Measurements from ENCODE around the gene FBXL2. TPM values are rescaled to one million over a fixed set of nuclear protein-coding genes. Genes with fewer than 3 reads are reported as not detected.

The FBXL2 gene
- total and polyA plus RNA-seq, 2 of the 4 experiments (the other 2 are of a cell fraction), result 15.8 to 21.0 TPM

DNA sequence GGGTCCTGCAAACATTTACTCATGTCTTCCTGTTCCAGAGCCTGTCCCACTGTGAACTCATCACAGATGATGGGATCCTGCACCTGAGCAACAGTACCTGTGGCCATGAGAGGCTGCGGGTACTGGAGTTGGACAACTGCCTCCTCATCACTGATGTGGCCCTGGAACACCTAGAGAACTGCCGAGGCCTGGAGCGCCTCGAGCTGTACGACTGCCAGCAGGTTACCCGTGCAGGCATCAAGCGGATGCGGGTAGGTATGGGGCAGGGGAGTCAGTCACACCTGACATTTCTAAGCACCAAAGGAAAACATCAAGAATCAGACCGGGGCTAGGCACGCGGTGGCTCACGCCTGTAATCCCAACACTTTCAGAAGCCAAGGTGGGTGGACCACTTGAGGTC is 106.7 kb downstream of the FBXL2 start:
- BruUV-seq (replicated peaks), result no TSS peak

More for the DNA sequence above, 106.7 kb downstream of the FBXL2 start:
- DNase-seq (no peak), ATAC-seq (ENCODE audit: low read depth) (peak; percentile 11; the same call in 1 of the 2 replicates)
- intact Hi-C loops (cut with micrococcal nuclease), result no loop called here
- dilution Hi-C loops (cut with HindIII; ENCODE audit: low sequenced_read_pairs, unreplicated experiment), result loop anchor here (25.0 kb wide), 1 partner anchor 247 kb away; no protein-coding TSS in a partner anchor
- H3K14ac ChIP-seq (replicated peaks; ENCODE audit: low read depth, low read length), result no peak overlapping the region
- no peak overlapping the region for H3K56ac ChIP-seq (ENCODE audit: extremely low read depth, insufficient read depth, low read length)
- no peaks in the 10 kb centered on the region for H3K27me3 ChIP-seq (ENCODE audit: control insufficient read depth, insufficient read depth, low read length)
- in situ Hi-C loops (cut with MboI; ENCODE audit: low sequenced_read_pairs), result no loop called here
- H3K4ac ChIP-seq (ENCODE audit: low read depth, low read length), result no peak overlapping the region
- TF ChIP-seq, protein P1, sequence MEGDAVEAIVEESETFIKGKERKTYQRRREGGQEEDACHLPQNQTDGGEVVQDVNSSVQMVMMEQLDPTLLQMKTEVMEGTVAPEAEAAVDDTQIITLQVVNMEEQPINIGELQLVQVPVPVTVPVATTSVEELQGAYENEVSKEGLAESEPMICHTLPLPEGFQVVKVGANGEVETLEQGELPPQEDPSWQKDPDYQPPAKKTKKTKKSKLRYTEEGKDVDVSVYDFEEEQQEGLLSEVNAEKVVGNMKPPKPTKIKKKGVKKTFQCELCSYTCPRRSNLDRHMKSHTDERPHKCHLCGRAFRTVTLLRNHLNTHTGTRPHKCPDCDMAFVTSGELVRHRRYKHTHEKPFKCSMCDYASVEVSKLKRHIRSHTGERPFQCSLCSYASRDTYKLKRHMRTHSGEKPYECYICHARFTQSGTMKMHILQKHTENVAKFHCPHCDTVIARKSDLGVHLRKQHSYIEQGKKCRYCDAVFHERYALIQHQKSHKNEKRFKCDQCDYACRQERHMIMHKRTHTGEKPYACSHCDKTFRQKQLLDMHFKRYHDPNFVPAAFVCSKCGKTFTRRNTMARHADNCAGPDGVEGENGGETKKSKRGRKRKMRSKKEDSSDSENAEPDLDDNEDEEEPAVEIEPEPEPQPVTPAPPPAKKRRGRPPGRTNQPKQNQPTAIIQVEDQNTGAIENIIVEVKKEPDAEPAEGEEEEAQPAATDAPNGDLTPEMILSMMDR (conservative IDR thresholded peaks at IDR 0.05; ENCODE audit: low read depth, low read length), result no peak
- TF ChIP-seq FOS (IDR thresholded peaks at IDR 0.05; ENCODE audit: low read depth, low read length) (no peak), MXI1 (IDR thresholded peaks at IDR 0.05; ENCODE audit: borderline replicate concordance, low read depth, low read length) (no peak), RFX5 (IDR thresholded peaks at IDR 0.05; ENCODE audit: low read depth, low read length) (no peak), SMC3 (IDR thresholded peaks at IDR 0.05; ENCODE audit: low read depth, low read length) (no peak), RCOR1 (IDR thresholded peaks at IDR 0.05; ENCODE audit: insufficient replicate concordance, low read length) (no peak)
- H3K23ac ChIP-seq (ENCODE audit: low read depth, low read length), result no peak overlapping the region
- H2BK20ac ChIP-seq (ENCODE audit: low read depth, low read length), result no peak overlapping the region
- H4K91ac ChIP-seq (ENCODE audit: insufficient read depth, low read depth, low read length), result no peak overlapping the region
- no peak overlapping the region for H4K5ac ChIP-seq (ENCODE audit: low read depth, low read length)
- H4K8ac ChIP-seq (ENCODE audit: low read depth in 2 of 2, low read length in 2 of 2), result no peak overlapping the region
- ChIA-PET POLR2A (ENCODE audit: unreplicated experiment) (no interaction called here), CTCF (no interaction called here)
- 100% methylated on average over 3 of the region's 12 CpGs; no CpG with 5 or more reads in 1 of the 2 experiments for WGBS, 2 experiments (ENCODE audit: extremely low coverage in 2 of 2, insufficient read length in 1 of 2)
- no peak overlapping the region for H2AK5ac ChIP-seq (ENCODE audit: low read depth, low read length)
- H4K20me1 ChIP-seq (ENCODE audit: insufficient read depth, low read length), result no peaks in the 10 kb centered on the region
- no peak overlapping the region for H3K4me3 ChIP-seq (ENCODE audit: insufficient read depth, low read depth, low read length)
- no peak overlapping the region for H3K9ac ChIP-seq (ENCODE audit: low read depth, low read length)
- H2BK15ac ChIP-seq (ENCODE audit: low read depth, low read length), result no peak overlapping the region
- no peak overlapping the region for H2AK9ac ChIP-seq (replicated peaks; ENCODE audit: low read depth, low read length, poor library complexity)
- H3K18ac ChIP-seq (ENCODE audit: low read depth, low read length), result no peak overlapping the region
- peaks cover 23% of the 10 kb centered on the region for H3K36me3 ChIP-seq (ENCODE audit: control insufficient read depth, insufficient read depth, low read length)
- H3K4me2 ChIP-seq (ENCODE audit: low read depth, low read length), result no peak overlapping the region
- no peak overlapping the region for H2BK5ac ChIP-seq (ENCODE audit: low read depth, low read length, poor library complexity, severe bottlenecking)
- H3K9me1 ChIP-seq (ENCODE audit: insufficient read depth, low read length), result peaks cover 6% of the 10 kb centered on the region; the same call in 1 of the 2 replicates
- H3K9me3 ChIP-seq (ENCODE audit: control insufficient read depth, insufficient read depth, low read length), result no peaks in the 10 kb centered on the region
- H3K4me1 ChIP-seq (ENCODE audit: control insufficient read depth, insufficient read depth, low read length), result no peaks in the 10 kb centered on the region
- no peak overlapping the region for H2BK120ac ChIP-seq (ENCODE audit: low read depth, low read length)
- H3K79me1 ChIP-seq (ENCODE audit: low read depth in 1 of 2, low read length in 2 of 2), result peaks cover 17 to 30% of the 10 kb centered on the region in 2 experiments; a peak in 3 of 4 replicates
- no peak overlapping the region for H3K27ac ChIP-seq (ENCODE audit: insufficient read depth, low read length)
- no peak overlapping the region for H2AFZ ChIP-seq (replicated peaks; ENCODE audit: low read length, poor library complexity)
